NCI-H524 (cell line): ENCODE results near the gene CAMK2A.
A peak's percentile ranks its signal among the peaks of the same experiment; 100 is the strongest.

Source experiments
- DNase-seq, 2 experiments: peaks; one replicate each; lab custom pipeline; 2025; lab: John Stamatoyannopoulos, UW

CAMK2A gene

GRCh38 chr5:150211156-150212030 lies 78.2 kb downstream of the CAMK2A start:
- DNase-seq = no peak

GRCh38 chr5:150210644-150211043 lies 78.9 kb downstream of the CAMK2A start:
- no peak for DNase-seq

DNA sequence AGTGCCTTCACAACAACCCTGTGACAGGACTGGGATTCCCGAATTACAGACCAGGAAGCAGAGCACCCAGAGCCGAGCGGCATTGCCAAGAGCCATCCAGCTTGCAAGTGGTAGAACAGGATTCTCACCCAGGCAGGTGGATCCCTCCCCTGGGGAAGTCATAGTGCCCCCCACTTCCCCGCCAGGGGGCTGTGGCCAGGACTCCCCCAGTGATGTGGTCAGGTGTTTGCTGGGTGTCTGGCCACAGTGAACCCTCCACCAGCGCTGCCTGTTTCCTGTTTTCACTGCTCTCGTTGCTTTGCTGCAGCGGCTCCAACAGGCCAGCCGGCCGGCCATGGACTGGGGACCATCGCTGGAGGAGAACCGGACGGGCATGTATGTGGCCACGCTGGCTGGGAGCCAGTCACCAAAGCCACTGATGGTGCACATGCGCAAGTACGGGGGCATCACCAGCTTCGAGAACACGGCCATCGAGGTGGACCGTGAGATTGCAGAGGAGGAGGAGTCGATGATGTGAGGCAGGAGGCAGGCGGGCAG lies 80.4 kb downstream of the CAMK2A start:
- no peak for DNase-seq

DNA sequence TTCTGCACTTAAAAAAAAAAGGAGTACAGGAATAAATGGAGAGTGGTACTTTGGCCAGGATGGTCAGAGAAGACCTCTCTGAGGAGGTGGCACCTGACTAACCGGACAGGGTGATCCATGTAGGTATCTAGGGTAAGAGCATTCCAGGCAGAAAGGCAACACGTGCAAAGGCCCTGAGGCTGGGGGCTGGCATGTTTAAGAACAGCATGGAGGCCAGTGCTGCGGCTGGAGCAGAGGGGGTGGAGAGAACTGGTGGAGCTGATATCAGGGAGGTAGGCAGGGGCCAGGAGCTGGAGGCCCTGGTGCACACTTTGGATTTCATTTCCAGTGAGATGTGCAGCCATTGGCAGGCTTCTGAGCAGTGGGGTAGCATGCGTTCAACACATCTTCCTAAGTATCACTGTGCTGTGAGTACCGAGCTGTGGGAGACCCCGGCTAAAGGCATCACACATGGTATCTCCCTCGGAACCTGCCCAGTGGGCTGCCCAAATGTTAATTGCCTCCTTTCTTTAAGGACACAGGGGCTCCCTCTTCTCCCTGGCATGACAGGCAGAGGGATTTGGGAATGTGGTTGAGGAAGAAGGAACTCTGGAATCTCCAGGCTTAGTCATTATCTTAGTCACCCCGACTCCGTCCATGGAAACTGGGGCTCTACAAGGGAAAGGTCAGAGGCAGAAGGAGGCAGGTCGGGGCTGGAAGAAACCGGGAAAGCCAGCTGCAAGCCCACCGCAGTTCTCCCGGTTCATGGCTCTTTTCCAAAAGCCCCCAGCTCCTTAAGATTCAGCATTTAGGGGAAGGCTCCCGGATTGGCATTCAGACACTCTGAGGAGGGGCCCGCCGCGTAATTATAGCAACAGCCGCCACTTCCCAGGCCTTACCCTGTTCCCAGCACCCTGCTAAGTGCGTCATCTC lies 81.1 kb downstream of the CAMK2A start:
- no peak for DNase-seq

DNA sequence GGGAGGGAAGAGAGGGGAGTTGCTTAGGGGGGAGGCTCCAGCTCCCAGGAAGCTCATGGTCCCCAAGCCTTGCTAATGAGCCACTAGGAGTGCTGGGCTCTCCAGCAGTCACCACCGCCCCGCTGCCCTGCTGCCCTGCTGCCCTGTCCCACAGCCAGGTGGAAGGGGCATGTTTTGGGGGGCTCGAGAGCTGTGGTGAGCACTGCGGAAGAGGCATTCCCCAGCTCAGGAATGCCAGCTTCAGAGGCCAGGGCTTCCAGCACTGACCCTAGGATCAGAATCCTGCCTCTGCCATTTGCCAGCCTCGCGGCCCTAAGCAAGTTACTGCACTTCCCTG lies 82.8 kb downstream of the CAMK2A start:
- no peak for DNase-seq

DNA sequence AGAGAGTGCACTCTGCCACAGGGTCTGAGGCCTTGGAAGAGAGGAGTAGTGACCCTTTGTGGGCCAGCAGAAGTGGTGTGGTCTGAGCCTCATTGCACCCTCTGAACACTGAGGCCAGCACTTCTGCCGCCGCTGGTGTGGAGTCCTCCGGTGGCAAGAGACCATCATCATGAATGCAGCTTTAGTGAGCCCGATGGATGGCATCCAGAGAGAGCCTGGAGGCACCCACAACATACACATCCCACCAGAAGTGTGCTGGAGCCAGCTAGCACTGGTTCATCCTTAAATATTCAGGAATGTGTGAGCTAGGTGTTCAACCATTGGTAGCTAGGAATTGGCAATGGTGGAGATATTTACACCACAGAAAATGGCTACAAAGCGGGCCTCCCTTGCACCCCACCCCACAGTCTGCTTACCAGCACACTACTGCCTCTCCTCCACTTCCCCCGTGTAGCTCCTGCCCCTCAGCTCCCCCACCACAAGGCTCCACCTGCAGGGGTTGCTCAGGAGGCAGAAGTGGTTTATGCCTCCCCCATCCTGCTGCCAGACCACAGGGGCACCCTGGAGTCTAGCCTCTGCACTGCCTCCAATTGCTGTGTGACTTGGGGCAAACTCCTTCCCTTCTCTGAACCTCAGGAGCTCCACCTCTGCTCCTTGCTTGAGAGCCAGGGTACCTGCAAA lies 83.3 kb downstream of the CAMK2A start:
- no peak for DNase-seq

- no peak for DNase-seq
These were observed 85.0 kb downstream of the CAMK2A start for GRCh38 chr5:150204590-150204960.

DNA sequence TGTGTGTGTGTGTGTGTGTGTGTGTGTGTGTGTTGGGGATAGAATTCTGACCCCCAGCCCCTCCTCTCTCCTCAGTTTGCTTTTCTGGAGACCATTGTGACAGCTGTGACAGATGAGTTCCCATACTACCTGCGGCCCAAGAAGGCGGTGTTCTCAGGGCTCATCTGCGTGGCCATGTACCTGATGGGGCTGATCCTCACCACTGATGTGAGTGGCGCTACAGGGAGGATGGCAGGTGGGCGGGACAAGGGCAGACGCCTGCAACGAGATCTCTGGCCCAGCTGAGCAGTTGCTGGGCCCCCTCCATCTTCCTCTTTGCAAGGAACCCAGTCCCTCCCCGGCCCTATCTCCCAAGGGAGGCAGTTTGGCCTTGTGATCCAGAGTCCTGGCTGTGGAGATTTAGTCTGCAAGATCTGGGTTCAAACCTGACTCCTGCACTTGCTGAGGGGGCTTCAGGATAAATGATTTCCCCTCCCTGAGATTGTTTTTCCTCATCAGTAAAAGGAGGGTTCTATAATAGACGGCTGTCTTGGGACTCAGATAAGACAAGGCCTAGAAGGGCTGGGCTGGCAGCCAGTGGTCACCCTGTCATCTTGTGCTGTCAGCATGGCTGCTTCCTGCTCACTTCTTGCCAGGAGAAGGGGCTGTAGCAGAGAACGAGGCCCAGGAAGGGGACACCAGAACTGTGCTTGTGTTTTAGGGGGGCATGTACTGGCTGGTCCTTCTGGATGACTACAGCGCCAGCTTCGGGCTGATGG lies 85.6 kb downstream of the CAMK2A start:
- no peak for DNase-seq

- DNase-seq = no peak
These were observed 87.1 kb downstream of the CAMK2A start for GRCh38 chr5:150202501-150202900.

- no peak for DNase-seq
These were observed 92.1 kb downstream of the CAMK2A start for GRCh38 chr5:150197476-150197875.

DNA sequence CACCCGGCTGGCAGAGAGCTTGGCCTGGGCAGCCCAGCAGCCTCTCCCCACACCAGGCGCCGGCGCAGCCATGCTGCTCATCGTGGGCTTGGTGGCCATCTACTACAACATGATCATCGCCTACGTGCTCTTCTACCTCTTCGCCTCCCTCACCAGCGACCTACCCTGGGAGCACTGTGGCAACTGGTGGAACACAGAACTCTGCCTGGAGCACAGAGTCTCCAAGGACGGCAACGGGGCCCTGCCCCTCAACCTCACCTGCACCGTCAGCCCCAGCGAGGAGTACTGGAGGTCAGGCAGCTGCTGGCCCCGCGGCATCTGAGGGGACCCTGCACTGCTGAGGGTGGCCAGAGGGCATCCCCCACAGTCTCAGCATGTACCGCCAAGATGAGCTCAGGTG lies 92.6 kb downstream of the CAMK2A start:
- no peak for DNase-seq

DNA sequence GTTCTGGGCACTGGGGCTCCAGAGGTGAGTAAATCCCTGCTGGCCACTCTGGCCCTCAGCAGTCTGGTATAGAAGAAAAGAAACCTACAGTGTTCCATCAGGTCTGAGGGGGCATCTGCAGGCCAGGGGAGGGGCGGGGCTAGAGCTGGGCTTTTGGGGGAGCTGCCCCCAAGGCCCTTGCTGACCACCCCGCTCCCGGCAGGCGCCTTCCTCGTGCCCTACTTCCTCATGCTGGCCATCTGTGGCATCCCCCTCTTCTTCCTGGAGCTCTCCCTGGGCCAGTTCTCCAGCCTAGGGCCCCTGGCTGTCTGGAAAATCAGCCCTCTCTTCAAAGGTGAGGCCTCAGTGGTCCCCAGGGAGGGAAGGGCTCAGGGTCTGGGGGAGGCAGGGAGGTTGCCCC lies 93.1 kb downstream of the CAMK2A start:
- no peak for DNase-seq

DNA sequence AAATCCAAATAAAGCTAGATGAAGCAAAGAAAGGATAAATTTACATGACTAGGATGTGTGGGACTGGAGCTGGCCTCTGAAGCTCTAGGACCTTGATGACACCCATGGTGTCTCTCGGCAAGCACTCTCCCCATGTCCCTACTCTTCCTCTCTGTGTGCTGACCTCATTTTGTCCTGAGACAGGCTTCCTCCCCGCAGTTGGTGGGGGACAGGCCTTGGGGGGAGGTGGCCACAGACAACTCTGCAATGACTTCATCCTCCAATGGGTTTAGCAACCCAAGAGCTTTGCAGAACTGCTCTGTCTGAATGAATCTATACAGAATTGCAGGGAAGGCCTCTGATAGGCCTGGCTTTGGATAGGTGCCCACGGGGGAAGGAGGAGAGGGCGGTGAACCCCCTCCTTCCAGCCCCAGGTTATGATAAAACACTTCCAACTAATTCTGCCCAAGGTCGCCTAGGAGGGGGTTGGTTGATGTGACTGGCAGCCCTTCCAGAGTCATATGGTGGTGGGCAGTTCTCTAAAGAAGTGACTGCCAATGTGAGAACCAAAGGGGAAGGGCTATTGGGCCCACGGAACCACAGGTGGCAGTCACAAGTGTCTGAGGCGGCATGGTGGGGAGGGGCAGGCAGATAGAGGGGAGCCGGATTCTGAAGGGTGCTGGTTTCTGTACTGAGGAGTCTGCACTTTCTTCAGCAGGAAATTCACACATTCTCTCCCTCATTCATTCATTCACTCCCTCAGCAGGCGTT lies 93.7 kb downstream of the CAMK2A start:
- DNase-seq = no peak

DNA sequence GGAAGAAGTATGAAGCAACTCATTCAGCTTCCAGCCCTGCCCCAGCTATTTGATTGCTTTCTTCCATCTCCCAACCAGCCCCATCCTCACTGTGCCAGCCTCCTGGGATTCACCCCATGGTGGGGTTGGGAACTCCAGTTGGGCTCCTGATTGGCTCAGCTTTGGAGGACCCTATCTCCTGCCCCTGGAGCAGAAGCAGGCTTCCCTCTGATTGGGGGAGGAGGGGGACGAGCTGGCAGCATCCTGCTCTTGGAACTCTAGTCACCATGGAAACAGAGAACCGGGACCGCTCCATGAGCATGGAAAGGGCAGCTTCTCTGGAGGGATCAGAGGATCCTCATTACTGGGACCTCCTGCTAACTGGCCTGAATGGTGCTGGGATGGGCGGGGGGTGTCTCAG lies 97.1 kb downstream of the CAMK2A start:
- DNase-seq = peak; percentile 39 to 66

GRCh38 chr5:150190987-150191386 lies 98.6 kb downstream of the CAMK2A start:
- no peak for DNase-seq

- DNase-seq = no peak
These were observed 99.0 kb downstream of the CAMK2A start for GRCh38 chr5:150190503-150190979.

- DNase-seq = no peak
These were observed 99.7 kb downstream of the CAMK2A start, which contains the start of gene SLC6A7 for GRCh38 chr5:150189728-150190502. Gene SLC6A7 (plus strand): TSS chr5:150190062. CDS start chr5:150190328, 266 bp downstream.

GRCh38 chr5:150189326-150189725 lies 100.2 kb downstream of the CAMK2A start:
- DNase-seq = no peak

- no peak for DNase-seq
These were observed 101.3 kb downstream of the CAMK2A start for GRCh38 chr5:150188146-150188842.
